Immature natural killer cell (primary cell): ENCODE data around the gene CDK15. TPM values are rescaled to one million over a fixed set of nuclear protein-coding genes. Genes with fewer than 3 reads are reported as not detected.
A peak's percentile ranks its signal among the peaks of the same experiment; 100 is the strongest.

Experiments used
- DNase-seq, 3 donors: peaks; one replicate each; pipeline ENCODE4 v3.0.0; 2022; ENCODE audit warnings: mixed read lengths in 1 of 3
- H3K27ac Mint-ChIP-seq, 6 donors: one replicate each; pipeline ENCODE4 v1.8.0; 2020; ENCODE audit warnings: mixed read lengths in 6 of 6, mild to moderate bottlenecking in 5 of 6, inconsistent platforms in 4 of 6, moderate library complexity in 3 of 6
- H3K27me3 Mint-ChIP-seq, 3 donors: one replicate each; pipeline ENCODE4 v1.8.0; 2020 to 2021; ENCODE audit warnings: low read depth in 3 of 3, mild to moderate bottlenecking in 3 of 3, mixed read lengths in 3 of 3, moderate library complexity in 3 of 3, inconsistent platforms in 1 of 3
- H3K36me3 Mint-ChIP-seq, 3 donors: one replicate each; pipeline ENCODE4 v1.8.0; 2020; ENCODE audit warnings: mixed read lengths in 3 of 3, inconsistent platforms in 2 of 3, mild to moderate bottlenecking in 2 of 3
- H3K4me1 Mint-ChIP-seq, 2 donors: one replicate each; pipeline ENCODE4 v1.8.0; 2020; ENCODE audit warnings: inconsistent platforms in 2 of 2, mild to moderate bottlenecking in 2 of 2, mixed read lengths in 2 of 2, moderate library complexity in 1 of 2
- H3K4me3 Mint-ChIP-seq, 5 donors: one replicate each; pipeline ENCODE4 v1.8.0; 2020; ENCODE audit warnings: mild to moderate bottlenecking in 5 of 5, mixed read lengths in 5 of 5, inconsistent platforms in 3 of 5, moderate library complexity in 3 of 5
- H3K9me3 Mint-ChIP-seq, 6 donors: one replicate each; pipeline ENCODE4 v1.8.0; 2020; ENCODE audit warnings: mild to moderate bottlenecking in 6 of 6, mixed read lengths in 6 of 6, inconsistent platforms in 4 of 6, moderate library complexity in 3 of 6
- polyA plus RNA-seq, 3 donors: library from polyadenylated mRNA; unstranded; fragments of 300-500 nt; fragmentation: Illumina TruSeq; gene quantifications; one replicate each; pipeline ENCODE4 v1.2.3, GENCODE V29; 2021

The CDK15 gene
- polyA plus RNA-seq, 3 donors from 2014 or later = not detected

- H3K4me1 Mint-ChIP-seq = no peaks in the 10 kb centered on the region
- no peaks in the 10 kb centered on the region for H3K36me3 Mint-ChIP-seq
- H3K27ac Mint-ChIP-seq = no peak overlapping the region
- no peak for DNase-seq
- no peaks in the 10 kb centered on the region for H3K9me3 Mint-ChIP-seq
- H3K27me3 Mint-ChIP-seq = peaks cover 0 to 8% (median 6%) of the 10 kb centered on the region in 3 donors
- H3K4me3 Mint-ChIP-seq = no peak overlapping the region
These were observed 46.6 kb downstream of the CDK15 start for GRCh38 chr2:201852878-201853415.

GRCh38 chr2:201854221-201854801 lies 48.0 kb downstream of the CDK15 start:
- Mint-ChIP-seq H3K4me3 (no peak overlapping the region), H3K27me3 (peaks cover 0 to 10% (median 6%) of the 10 kb centered on the region in 3 donors), H3K27ac (no peak overlapping the region), H3K9me3 (no peaks in the 10 kb centered on the region), H3K4me1 (no peaks in the 10 kb centered on the region), H3K36me3 (no peaks in the 10 kb centered on the region)
- no peak for DNase-seq

DNA sequence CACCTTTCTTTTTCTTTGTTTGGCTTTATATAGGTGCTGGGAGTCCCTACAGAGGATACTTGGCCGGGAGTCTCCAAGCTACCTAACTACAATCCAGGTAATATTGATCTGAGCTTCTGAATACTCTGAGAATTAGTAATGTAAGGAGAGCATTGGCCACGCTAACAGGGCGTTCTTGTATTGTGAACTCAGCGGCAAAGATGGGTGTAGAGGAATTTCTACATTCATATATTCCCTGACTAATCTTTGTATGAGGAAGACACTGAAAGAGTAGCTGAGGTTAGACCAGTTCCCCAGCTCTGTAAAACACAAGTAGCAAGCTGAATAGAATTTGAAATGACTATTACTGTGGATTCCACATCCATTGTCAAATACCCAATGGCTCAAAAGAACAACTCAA lies 48.5 kb downstream of the CDK15 start:
- Mint-ChIP-seq H3K4me1 (no peaks in the 10 kb centered on the region), H3K36me3 (no peaks in the 10 kb centered on the region), H3K27me3 (peaks cover 0 to 10% (median 6%) of the 10 kb centered on the region in 3 donors), H3K9me3 (no peaks in the 10 kb centered on the region), H3K27ac (no peak overlapping the region), H3K4me3 (no peak overlapping the region)
- no peak for DNase-seq

GRCh38 chr2:201855356-201855755 lies 49.0 kb downstream of the CDK15 start:
- DNase-seq = no peak
- H3K36me3 Mint-ChIP-seq = no peaks in the 10 kb centered on the region
- no peak overlapping the region for H3K4me3 Mint-ChIP-seq
- H3K4me1 Mint-ChIP-seq = peaks cover 0 to under 1% of the 10 kb centered on the region in 2 donors
- H3K9me3 Mint-ChIP-seq = no peaks in the 10 kb centered on the region
- peaks cover 0 to 10% (median 6%) of the 10 kb centered on the region in 3 donors for H3K27me3 Mint-ChIP-seq
- no peak overlapping the region for H3K27ac Mint-ChIP-seq

DNA sequence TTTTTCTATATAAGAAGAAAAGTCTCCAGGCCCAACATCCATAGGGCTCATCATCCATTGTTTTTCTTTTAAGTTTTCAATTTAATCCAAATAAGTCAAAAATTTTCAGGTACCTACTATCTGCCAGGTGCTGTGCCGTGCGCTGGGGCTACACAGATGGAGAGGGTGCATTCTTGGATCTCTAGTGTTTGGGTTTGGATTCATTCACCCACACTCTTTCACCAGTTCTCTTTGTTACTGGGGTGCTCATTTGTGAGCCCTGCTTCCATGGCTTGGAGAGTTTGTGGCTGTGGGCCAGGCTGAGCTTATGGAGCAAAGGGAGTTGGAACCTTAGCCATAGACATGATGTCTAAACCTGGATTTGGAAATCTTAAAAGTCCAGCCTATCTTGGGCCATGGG lies 51.0 kb downstream of the CDK15 start:
- peaks cover 0 to 6% of the 10 kb centered on the region in 2 donors for H3K4me1 Mint-ChIP-seq
- H3K27me3 Mint-ChIP-seq = peaks cover 0 to 14% (median 7%) of the 10 kb centered on the region in 3 donors
- no peaks in the 10 kb centered on the region for H3K36me3 Mint-ChIP-seq
- no peak for DNase-seq
- no peak overlapping the region for H3K27ac Mint-ChIP-seq
- H3K4me3 Mint-ChIP-seq = no peak overlapping the region
- no peaks in the 10 kb centered on the region for H3K9me3 Mint-ChIP-seq

DNA sequence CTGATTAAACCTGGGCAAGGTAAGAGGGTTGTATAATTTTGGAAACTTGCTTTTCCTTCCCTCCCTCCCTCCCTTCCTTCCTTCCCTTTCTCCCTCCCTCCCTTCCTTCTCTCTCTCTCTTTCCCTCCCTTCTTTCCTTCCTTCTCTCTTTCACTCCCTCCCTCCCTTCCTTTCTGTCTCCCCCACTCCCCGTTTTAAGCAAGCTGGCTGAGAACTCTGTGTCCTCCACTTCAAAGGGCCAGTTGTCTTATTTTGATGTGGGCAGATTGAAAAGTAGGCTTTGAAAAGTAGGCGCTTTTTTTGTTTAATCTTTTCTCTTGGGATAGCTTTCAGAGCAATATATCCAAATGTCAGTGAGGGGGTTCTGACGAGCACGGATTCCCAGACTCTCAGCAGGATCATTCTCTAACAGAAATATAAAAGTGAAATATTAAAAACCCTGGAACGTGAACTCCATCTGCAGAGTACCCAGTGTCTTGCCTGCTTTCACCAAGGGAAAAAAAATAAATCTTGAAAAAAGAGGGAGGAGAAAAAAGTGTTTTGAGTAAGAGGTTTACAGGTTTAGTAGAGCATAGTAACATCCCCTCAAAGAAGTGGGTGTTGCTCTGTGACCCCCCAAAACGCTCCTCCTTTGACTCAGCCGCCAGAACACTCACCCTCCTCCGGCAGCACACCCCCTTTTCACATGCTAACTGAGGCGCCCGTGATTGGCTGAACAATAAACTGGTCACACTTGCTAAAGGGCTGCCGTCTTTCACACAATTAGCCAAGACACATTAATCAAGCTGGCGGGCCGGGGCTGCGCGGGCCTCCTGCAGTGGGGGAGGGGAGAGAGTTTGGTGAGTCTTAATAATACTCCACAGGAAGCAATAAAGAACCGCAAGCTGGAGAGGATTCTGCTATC lies 52.2 kb downstream of the CDK15 start:
- Mint-ChIP-seq H3K27me3 (peaks cover 0 to 14% (median 7%) of the 10 kb centered on the region in 3 donors), H3K4me3 (no peak overlapping the region), H3K36me3 (no peaks in the 10 kb centered on the region), H3K4me1 (peaks cover 0 to 6% of the 10 kb centered on the region in 2 donors), H3K27ac (no peak overlapping the region), H3K9me3 (no peaks in the 10 kb centered on the region)
- DNase-seq = no peak

DNA sequence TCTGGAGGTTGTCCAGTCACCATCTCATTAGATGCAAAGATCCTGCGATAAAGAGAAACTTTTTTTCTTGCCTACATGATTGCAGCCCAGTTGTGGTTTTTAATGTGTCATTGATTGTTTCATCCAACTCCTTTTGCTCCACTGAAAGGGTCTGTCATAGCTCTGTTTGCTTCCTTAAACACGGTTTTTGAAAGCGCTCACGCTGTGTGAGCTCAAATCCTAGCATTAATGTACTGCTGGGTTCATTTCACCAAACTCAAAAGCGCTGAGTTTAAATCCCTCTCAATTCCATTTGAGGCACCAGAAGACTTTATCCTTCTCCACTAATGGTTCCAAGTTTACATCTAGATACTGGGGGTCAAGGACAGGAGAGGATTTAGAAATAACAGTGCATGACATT lies 53.6 kb downstream of the CDK15 start:
- Mint-ChIP-seq H3K9me3 (no peaks in the 10 kb centered on the region), H3K27ac (no peak overlapping the region), H3K4me1 (peaks cover 0 to 6% of the 10 kb centered on the region in 2 donors), H3K27me3 (peaks cover 0 to 15% (median 5%) of the 10 kb centered on the region in 3 donors), H3K36me3 (no peaks in the 10 kb centered on the region), H3K4me3 (no peak overlapping the region)
- no peak for DNase-seq

DNA sequence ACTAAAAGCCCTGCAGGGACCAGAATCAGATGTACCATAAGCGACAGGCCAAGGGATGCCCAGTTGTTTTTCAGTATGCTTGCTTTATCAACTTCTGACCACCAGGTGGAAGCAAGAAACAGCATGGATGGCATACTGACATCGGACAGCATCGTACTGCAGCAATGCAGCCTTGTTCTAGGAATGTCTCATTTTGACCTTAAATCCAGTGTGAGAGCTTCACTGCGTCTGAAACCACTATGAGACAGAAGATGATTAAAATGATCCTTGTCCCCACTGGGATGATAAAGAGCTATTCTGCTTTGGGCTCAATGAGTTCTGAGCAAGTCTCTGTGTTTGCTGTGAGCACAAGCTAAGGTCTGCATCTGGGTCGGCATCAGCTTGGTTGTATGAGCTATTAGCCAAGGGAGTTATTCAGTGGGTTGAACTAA lies 54.3 kb downstream of the CDK15 start:
- no peak overlapping the region for H3K27ac Mint-ChIP-seq
- peaks cover 0 to 18% (median 5%) of the 10 kb centered on the region in 3 donors for H3K27me3 Mint-ChIP-seq
- no peaks in the 10 kb centered on the region for H3K36me3 Mint-ChIP-seq
- DNase-seq = peak; percentile 17 to 41 (median 27)
- H3K4me1 Mint-ChIP-seq = peaks cover 0 to 6% of the 10 kb centered on the region in 2 donors
- no peaks in the 10 kb centered on the region for H3K9me3 Mint-ChIP-seq
- no peak overlapping the region for H3K4me3 Mint-ChIP-seq

GRCh38 chr2:201862843-201863242 lies 56.5 kb downstream of the CDK15 start:
- DNase-seq = no peak
- no peaks in the 10 kb centered on the region for H3K9me3 Mint-ChIP-seq
- no peaks in the 10 kb centered on the region for H3K36me3 Mint-ChIP-seq
- H3K27me3 Mint-ChIP-seq = peaks cover 3 to 16% (median 3%) of the 10 kb centered on the region in 3 donors
- peaks cover 0 to 6% of the 10 kb centered on the region in 2 donors for H3K4me1 Mint-ChIP-seq
- no peak overlapping the region for H3K4me3 Mint-ChIP-seq
- no peak overlapping the region for H3K27ac Mint-ChIP-seq

DNA sequence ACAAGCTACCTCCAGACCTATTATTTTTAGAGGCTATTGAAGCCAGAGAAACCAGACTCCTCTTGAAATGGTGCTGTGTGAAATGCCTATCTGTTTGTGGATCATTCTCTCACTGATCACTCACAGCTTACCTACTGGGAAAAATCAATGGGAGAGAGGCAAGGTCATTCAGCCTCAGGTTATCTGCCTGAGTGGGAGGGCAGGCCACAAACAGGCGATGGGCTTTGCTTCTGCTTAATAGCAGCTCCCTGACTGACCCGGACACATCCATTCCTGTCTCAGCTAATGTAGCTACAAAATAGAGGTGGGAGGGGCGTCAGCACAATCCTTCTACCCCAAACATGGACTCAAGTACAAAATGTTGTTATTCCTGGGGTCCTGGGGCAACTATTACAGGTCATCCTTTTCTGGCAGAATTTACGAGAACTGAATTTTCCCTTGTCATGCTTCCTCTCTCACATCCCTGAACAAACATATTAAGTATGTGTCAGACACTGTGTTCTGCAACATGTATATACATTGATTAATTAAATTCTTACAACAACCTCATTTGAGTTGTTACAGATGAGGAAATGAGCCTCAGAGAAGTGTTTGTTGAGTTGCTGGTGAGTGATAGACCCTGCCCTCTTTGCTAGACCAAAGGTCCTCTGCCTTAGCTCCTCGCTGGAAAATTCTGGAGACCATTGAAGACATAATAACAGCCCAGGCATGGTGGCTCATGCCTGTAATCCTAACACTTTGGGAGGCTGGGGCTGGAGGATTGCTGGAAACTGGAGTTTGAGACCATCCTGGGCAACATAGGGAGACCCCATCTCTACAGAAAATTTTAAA lies 60.5 kb downstream of the CDK15 start:
- H3K9me3 Mint-ChIP-seq = no peaks in the 10 kb centered on the region
- no peak overlapping the region for H3K4me3 Mint-ChIP-seq
- no peak overlapping the region for H3K27ac Mint-ChIP-seq
- no peaks in the 10 kb centered on the region for H3K36me3 Mint-ChIP-seq
- peaks cover 2 to 9% (median 3%) of the 10 kb centered on the region in 3 donors for H3K27me3 Mint-ChIP-seq
- no peak for DNase-seq
- no peaks in the 10 kb centered on the region for H3K4me1 Mint-ChIP-seq

- Mint-ChIP-seq H3K27me3 (peaks cover 2 to 6% (median 3%) of the 10 kb centered on the region in 3 donors), H3K36me3 (no peaks in the 10 kb centered on the region), H3K27ac (no peak overlapping the region), H3K9me3 (no peaks in the 10 kb centered on the region), H3K4me1 (no peaks in the 10 kb centered on the region), H3K4me3 (no peak overlapping the region)
- DNase-seq = no peak
These were observed 65.1 kb downstream of the CDK15 start for GRCh38 chr2:201871471-201871870.

DNA sequence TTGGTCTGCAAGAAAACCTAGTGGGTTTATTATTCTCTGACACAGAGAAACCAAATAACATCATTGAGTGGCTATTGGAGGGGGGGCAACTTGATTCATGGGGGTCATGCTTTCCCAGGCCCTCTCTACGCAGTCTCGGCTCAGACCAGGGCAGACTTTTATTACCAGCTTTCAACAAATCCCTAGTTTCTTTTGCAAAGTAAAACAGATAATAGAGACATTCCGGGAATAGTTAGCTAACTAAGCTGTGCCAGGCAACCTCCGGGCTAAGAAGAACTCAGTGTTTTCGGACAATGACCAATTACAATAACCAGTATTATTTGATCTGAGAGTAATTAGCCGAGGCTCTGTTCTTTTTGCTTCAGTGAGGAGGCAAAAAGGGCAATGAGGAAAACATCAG lies 66.3 kb downstream of the CDK15 start:
- Mint-ChIP-seq H3K4me1 (no peaks in the 10 kb centered on the region), H3K36me3 (no peaks in the 10 kb centered on the region), H3K9me3 (no peaks in the 10 kb centered on the region), H3K4me3 (no peak overlapping the region), H3K27me3 (peaks cover 0 to 2% (median 2%) of the 10 kb centered on the region in 3 donors), H3K27ac (no peak overlapping the region)
- no peak for DNase-seq

- Mint-ChIP-seq H3K9me3 (peaks cover 0 to 3% (median 0%) of the 10 kb centered on the region in 6 donors), H3K36me3 (no peaks in the 10 kb centered on the region), H3K4me1 (peaks cover 3 to 11% of the 10 kb centered on the region in 2 donors), H3K27me3 (peaks cover 11 to 16% (median 15%) of the 10 kb centered on the region in 3 donors), H3K27ac (no peak overlapping the region), H3K4me3 (no peak overlapping the region)
- no peak for DNase-seq
These were observed 73.7 kb downstream of the CDK15 start for GRCh38 chr2:201879996-201880395.
